ENCODE results near the gene UBL7. TPM values are rescaled to one million over a fixed set of nuclear protein-coding genes. Genes with fewer than 3 reads are reported as not detected.

Gene UBL7
- polyA plus RNA-seq, 3 donors = 43.4 to 103 (median 95.1) TPM

- H4K20me1 ChIP-seq (ENCODE audit: insufficient read depth, low read length) = no peaks in the 10 kb centered on the region
- Mint-ChIP-seq H3K27me3 (ENCODE audit: low read depth in 3 of 3) (peaks cover 0 to 2% (median 1%) of the 10 kb centered on the region in 3 donors), H3K4me1 (no peaks in the 10 kb centered on the region), H3K9me3 (no peaks in the 10 kb centered on the region), H3K4me3 (no peak overlapping the region), H3K36me3 (peaks cover 92 to 95% of the 10 kb centered on the region in 2 donors), H3K27ac (peak overlapping the region in 1 of 7 donors; percentile 21)
- peaks cover 84 to 100% of the 10 kb centered on the region in 2 donors for H3K36me3 ChIP-seq (replicated peaks in 1 of 2; ENCODE audit: control insufficient read depth in 1 of 2, insufficient read depth in 2 of 2, low read length in 2 of 2)
- H3K27ac ChIP-seq (ENCODE audit: low read depth in 1 of 2, low read length in 2 of 2) = no peak overlapping the region
- no peak overlapping the region for H3K4me2 ChIP-seq (replicated peaks; ENCODE audit: extremely low read depth, low read length, poor library complexity, severe bottlenecking)
- H2AFZ ChIP-seq (ENCODE audit: insufficient read depth, low read depth, low read length, poor library complexity, severe bottlenecking) = no peak overlapping the region
- DNase-seq = no peak
- H3K79me2 ChIP-seq (ENCODE audit: insufficient read depth, low read length) = no peaks in the 10 kb centered on the region
- no peaks in the 10 kb centered on the region for H3K27me3 ChIP-seq (ENCODE audit: control insufficient read depth in 2 of 2, insufficient read depth in 2 of 2, low read length in 2 of 2)
- WGBS (ENCODE audit: insufficient coverage) = 98% methylated on average over 11 of the region's 12 CpGs
- intact Hi-C loops (cut with micrococcal nuclease) = no loop called here
- no peak overlapping the region for H3K4me3 ChIP-seq (replicated peaks in 1 of 3; ENCODE audit: low read depth in 2 of 3, low read length in 3 of 3)
- H3K9ac ChIP-seq (ENCODE audit: insufficient read depth, low read length, poor library complexity, severe bottlenecking) = no peak overlapping the region
- no peak for TF ChIP-seq CTCF (IDR thresholded peaks at IDR 0.05)
- no peaks in the 10 kb centered on the region for H3K9me3 ChIP-seq (replicated peaks in 1 of 2; ENCODE audit: control insufficient read depth in 1 of 2, insufficient read depth in 1 of 2, low read length in 2 of 2)
- no peaks in the 10 kb centered on the region for H3K4me1 ChIP-seq (ENCODE audit: control insufficient read depth in 1 of 2, insufficient read depth in 2 of 2, low read length in 2 of 2)
Measured at GRCh38 chr15:74449643-74450205, 11.2 kb downstream of the UBL7 start.

- Histone ChIP-seq H3K9ac (ENCODE audit: insufficient read depth, low read length, poor library complexity, severe bottlenecking) (no peak overlapping the region), H3K4me1 (ENCODE audit: control insufficient read depth in 1 of 2, insufficient read depth in 2 of 2, low read length in 2 of 2) (no peaks in the 10 kb centered on the region), H3K9me3 (replicated peaks in 1 of 2; ENCODE audit: control insufficient read depth in 1 of 2, insufficient read depth in 1 of 2, low read length in 2 of 2) (no peaks in the 10 kb centered on the region), H3K79me2 (ENCODE audit: insufficient read depth, low read length) (no peaks in the 10 kb centered on the region), H3K4me3 (replicated peaks in 1 of 3; ENCODE audit: low read depth in 2 of 3, low read length in 3 of 3) (no peak overlapping the region), H3K36me3 (replicated peaks in 1 of 2; ENCODE audit: control insufficient read depth in 1 of 2, insufficient read depth in 2 of 2, low read length in 2 of 2) (peaks cover 82 to 100% of the 10 kb centered on the region in 2 donors), H4K20me1 (ENCODE audit: insufficient read depth, low read length) (no peaks in the 10 kb centered on the region), H3K4me2 (replicated peaks; ENCODE audit: extremely low read depth, low read length, poor library complexity, severe bottlenecking) (no peak overlapping the region), H3K27me3 (ENCODE audit: control insufficient read depth in 2 of 2, insufficient read depth in 2 of 2, low read length in 2 of 2) (no peaks in the 10 kb centered on the region), H2AFZ (ENCODE audit: insufficient read depth, low read depth, low read length, poor library complexity, severe bottlenecking) (no peak overlapping the region), H3K27ac (ENCODE audit: low read depth in 1 of 2, low read length in 2 of 2) (no peak overlapping the region)
- Mint-ChIP-seq H3K27me3 (ENCODE audit: low read depth in 3 of 3) (peaks cover 0 to 2% (median 1%) of the 10 kb centered on the region in 3 donors), H3K27ac (no peak overlapping the region), H3K4me3 (no peak overlapping the region), H3K9me3 (no peaks in the 10 kb centered on the region), H3K4me1 (no peaks in the 10 kb centered on the region), H3K36me3 (peaks cover 92 to 95% of the 10 kb centered on the region in 2 donors)
- WGBS (ENCODE audit: insufficient coverage) = 100% methylated on average over 6 of the region's 7 CpGs
- intact Hi-C loops (cut with micrococcal nuclease) = no loop called here
- TF ChIP-seq CTCF (IDR thresholded peaks at IDR 0.05) = no peak
- DNase-seq = no peak
Measured at GRCh38 chr15:74449095-74449494, 11.9 kb downstream of the UBL7 start.
